Measurements from ENCODE around the gene ST6GAL1.

GRCh38 chr3:187042346-187042745, 112.0 kb downstream of the ST6GAL1 start:
- TF ChIP-seq CTCF (conservative IDR thresholded peaks at IDR 0.05; ENCODE audit: low read depth in 2 of 2): no peak
- TF ChIP-seq CREB1 (CRISPR knock-in tag; IDR thresholded peaks at IDR 0.05; ENCODE audit: low read depth): no peak
- TF ChIP-seq EZH2 (IDR thresholded peaks at IDR 0.05; ENCODE audit: low read depth, unreplicated experiment): no peak
- TF ChIP-seq ZNF331 (CRISPR knock-in tag; IDR thresholded peaks at IDR 0.05; ENCODE audit: low read depth): no peak
- TF ChIP-seq POLR2AphosphoS5 (IDR thresholded peaks at IDR 0.05; ENCODE audit: low read depth): no peak
